Muscle layer of colon (tissue), 2 donors: ENCODE measurements around the gene TGFA.

ENCODE experiments used
- H3K27ac ChIP-seq: one replicate; pipeline ENCODE4 v1.7.0; 2013; ENCODE audit warnings: low read depth, mild to moderate bottlenecking, low read length, moderate library complexity
- H3K27me3 ChIP-seq, 2 donors: one replicate each; pipeline ENCODE4 v1.7.0; 2013; ENCODE audit warnings: low read length in 2 of 2, mild to moderate bottlenecking in 2 of 2; ENCODE audit not compliant: insufficient read depth in 2 of 2, control insufficient read depth in 1 of 2
- H3K36me3 ChIP-seq: one replicate; pipeline ENCODE4 v1.7.0; 2013; ENCODE audit warnings: mild to moderate bottlenecking, low read length; ENCODE audit not compliant: insufficient read depth
- H3K4me1 ChIP-seq: one replicate; pipeline ENCODE4 v1.7.0; 2013; ENCODE audit warnings: mild to moderate bottlenecking, low read length; ENCODE audit not compliant: insufficient read depth
- H3K4me3 ChIP-seq, 2 donors: one replicate each; pipeline ENCODE4 v1.7.0; 2013; ENCODE audit warnings: low read length in 2 of 2, low read depth in 1 of 2, mild to moderate bottlenecking in 1 of 2, moderate library complexity in 1 of 2
- H3K9ac ChIP-seq: one replicate; pipeline ENCODE4 v1.7.0; 2013; ENCODE audit warnings: low read length
- H3K9me3 ChIP-seq: one replicate; pipeline ENCODE4 v1.7.0; 2013; ENCODE audit warnings: mild to moderate bottlenecking, low read length
- donor health status: abdominal sarcoma.
- donor health status: Adenocarcinoma of cecum.

TGFA gene

DNA sequence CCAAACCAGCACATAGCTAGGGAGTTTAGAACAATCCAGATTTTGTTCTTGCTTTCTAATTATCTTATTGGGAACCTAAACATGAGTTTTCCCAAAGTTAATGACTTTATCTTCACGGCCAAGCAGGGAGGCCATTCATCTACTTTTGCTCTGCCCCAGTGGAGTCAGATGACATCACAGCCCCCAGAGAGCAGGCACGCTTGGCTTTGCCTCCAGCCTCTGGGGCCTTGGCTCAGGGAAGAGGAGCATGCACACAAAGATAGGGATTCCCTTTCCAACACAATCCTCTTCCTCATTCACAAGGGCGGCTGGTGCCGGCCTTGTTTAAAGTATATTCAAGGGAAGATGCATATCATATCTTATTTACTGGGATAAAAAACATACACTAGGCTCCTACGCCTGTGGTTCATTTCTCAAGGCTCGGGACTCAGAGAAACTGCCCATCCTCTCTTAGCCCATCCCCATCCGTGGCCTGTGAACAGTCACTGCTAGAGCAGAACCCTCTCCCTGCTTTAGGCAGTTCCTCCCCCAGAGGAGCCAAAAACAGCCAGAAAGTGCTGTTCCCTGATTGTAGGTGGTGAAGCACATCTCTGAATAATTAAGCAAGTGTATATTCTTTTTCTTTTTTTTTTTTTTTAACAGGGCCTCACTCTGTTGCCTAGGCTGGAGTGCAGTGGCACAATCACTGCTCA is 21.2 kb downstream of the TGFA start:
- H3K4me1 ChIP-seq: no peaks in the 10 kb centered on the region
- H3K9ac ChIP-seq: no peak overlapping the region
- no peak overlapping the region for H3K27ac ChIP-seq
- H3K9me3 ChIP-seq: no peaks in the 10 kb centered on the region
- no peak overlapping the region for H3K4me3 ChIP-seq
- H3K27me3 ChIP-seq: no peaks in the 10 kb centered on the region
- H3K36me3 ChIP-seq: no peaks in the 10 kb centered on the region

- H3K9ac ChIP-seq: no peak overlapping the region
- H3K27me3 ChIP-seq: no peaks in the 10 kb centered on the region
- H3K4me1 ChIP-seq: no peaks in the 10 kb centered on the region
- no peak overlapping the region for H3K27ac ChIP-seq
- H3K36me3 ChIP-seq: no peaks in the 10 kb centered on the region
- no peaks in the 10 kb centered on the region for H3K9me3 ChIP-seq
- H3K4me3 ChIP-seq: no peak overlapping the region
Observed at GRCh38 chr2:70531419-70532086, 22.1 kb downstream of the TGFA start.

DNA sequence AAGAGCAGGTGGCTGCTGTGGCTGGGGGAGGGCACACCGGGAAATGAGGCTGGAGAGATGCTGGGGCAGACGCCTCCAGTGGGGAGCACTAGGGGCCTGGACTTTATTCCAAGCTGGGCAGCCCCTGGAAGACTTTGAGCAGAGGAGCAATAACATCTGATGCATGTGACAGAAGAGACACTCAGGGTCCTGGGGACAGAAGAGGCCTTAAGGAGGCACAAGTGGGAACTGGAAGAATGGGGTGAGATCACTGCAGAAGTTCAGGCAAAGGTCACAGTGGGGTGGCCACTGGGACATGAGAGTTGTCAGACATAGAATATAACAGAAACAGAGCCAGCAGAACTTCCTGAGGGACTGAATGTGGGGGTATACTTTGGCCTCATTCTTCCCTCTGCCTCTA is 24.0 kb downstream of the TGFA start:
- Histone ChIP-seq H3K36me3 (no peaks in the 10 kb centered on the region), H3K4me3 (no peak overlapping the region), H3K27me3 (no peaks in the 10 kb centered on the region), H3K4me1 (no peaks in the 10 kb centered on the region), H3K27ac (no peak overlapping the region), H3K9ac (no peak overlapping the region), H3K9me3 (no peaks in the 10 kb centered on the region)

GRCh38 chr2:70528929-70529328 is 24.7 kb downstream of the TGFA start:
- H3K27ac ChIP-seq: no peak overlapping the region
- no peaks in the 10 kb centered on the region for H3K9me3 ChIP-seq

GRCh38 chr2:70528276-70528675 is 25.4 kb downstream of the TGFA start:
- Histone ChIP-seq H3K36me3 (no peaks in the 10 kb centered on the region), H3K4me1 (no peaks in the 10 kb centered on the region), H3K9me3 (no peaks in the 10 kb centered on the region), H3K27me3 (no peaks in the 10 kb centered on the region), H3K27ac (no peak overlapping the region), H3K9ac (no peak overlapping the region), H3K4me3 (no peak overlapping the region)

More at GRCh38 chr2:70528929-70529328, 24.7 kb downstream of the TGFA start:
- H3K36me3 ChIP-seq: no peaks in the 10 kb centered on the region
- no peak overlapping the region for H3K9ac ChIP-seq
- H3K4me3 ChIP-seq: no peak overlapping the region
- no peaks in the 10 kb centered on the region for H3K4me1 ChIP-seq
- H3K27me3 ChIP-seq: no peaks in the 10 kb centered on the region

DNA sequence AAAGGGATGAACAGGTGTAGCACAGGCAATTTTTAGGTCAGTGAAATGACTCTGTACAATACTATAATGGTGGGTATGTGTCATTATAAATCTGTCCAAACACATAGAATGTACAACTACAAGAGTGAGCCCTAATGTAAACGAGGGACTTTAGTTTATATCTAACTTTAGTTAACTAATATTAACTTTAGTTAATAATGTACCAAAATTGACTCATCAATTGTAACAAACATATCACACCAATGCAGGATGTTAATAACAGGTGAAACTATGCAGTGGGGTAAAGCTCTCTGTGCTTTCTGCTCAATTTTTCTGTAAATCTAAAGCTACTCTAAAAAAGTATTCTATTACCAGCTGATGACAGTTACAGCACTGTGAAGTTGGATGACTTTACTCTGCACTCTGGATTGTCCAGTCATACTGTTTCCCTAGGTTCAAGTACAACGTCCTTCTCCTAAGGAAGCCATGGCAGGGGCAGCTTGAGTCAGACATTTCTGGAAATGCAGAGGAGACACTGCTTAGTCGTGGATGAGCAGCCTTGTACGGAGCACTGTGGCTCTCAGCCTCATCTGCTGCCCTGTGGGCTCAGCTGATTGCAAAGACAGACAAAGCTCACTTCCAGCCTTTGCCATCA is 26.1 kb downstream of the TGFA start:
- Histone ChIP-seq H3K9me3 (no peaks in the 10 kb centered on the region), H3K27ac (no peak overlapping the region), H3K27me3 (no peaks in the 10 kb centered on the region), H3K36me3 (no peaks in the 10 kb centered on the region), H3K4me3 (no peak overlapping the region), H3K4me1 (no peaks in the 10 kb centered on the region), H3K9ac (no peak overlapping the region)

DNA sequence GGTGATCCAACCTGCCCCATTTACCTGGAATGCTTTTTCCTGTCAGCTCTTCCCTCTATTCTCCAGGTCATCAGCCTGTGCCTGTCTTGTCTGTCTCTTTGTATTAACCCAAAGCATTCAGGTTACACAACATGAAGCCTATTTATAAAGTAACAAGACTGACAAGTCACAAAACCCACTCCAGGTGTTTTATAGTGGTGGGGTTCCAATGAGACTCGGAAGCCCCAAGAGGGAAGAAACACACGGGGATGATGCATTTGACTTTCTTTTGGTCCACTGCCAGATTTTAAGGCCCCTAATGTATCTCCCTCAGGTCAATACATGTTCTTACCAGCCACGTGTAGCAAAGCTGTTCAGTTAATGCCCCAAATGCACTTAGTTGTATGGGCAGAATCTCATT is 27.5 kb downstream of the TGFA start:
- Histone ChIP-seq H3K27me3 (no peaks in the 10 kb centered on the region), H3K4me3 (no peak overlapping the region), H3K27ac (no peak overlapping the region), H3K9me3 (no peaks in the 10 kb centered on the region), H3K36me3 (no peaks in the 10 kb centered on the region), H3K4me1 (no peaks in the 10 kb centered on the region), H3K9ac (no peak overlapping the region)

GRCh38 chr2:70525032-70525431 is 28.6 kb downstream of the TGFA start:
- H3K4me3 ChIP-seq: no peak overlapping the region
- H3K9ac ChIP-seq: no peak overlapping the region
- H3K4me1 ChIP-seq: no peaks in the 10 kb centered on the region
- no peaks in the 10 kb centered on the region for H3K36me3 ChIP-seq
- no peak overlapping the region for H3K27ac ChIP-seq
- H3K9me3 ChIP-seq: no peaks in the 10 kb centered on the region
- H3K27me3 ChIP-seq: no peaks in the 10 kb centered on the region

DNA sequence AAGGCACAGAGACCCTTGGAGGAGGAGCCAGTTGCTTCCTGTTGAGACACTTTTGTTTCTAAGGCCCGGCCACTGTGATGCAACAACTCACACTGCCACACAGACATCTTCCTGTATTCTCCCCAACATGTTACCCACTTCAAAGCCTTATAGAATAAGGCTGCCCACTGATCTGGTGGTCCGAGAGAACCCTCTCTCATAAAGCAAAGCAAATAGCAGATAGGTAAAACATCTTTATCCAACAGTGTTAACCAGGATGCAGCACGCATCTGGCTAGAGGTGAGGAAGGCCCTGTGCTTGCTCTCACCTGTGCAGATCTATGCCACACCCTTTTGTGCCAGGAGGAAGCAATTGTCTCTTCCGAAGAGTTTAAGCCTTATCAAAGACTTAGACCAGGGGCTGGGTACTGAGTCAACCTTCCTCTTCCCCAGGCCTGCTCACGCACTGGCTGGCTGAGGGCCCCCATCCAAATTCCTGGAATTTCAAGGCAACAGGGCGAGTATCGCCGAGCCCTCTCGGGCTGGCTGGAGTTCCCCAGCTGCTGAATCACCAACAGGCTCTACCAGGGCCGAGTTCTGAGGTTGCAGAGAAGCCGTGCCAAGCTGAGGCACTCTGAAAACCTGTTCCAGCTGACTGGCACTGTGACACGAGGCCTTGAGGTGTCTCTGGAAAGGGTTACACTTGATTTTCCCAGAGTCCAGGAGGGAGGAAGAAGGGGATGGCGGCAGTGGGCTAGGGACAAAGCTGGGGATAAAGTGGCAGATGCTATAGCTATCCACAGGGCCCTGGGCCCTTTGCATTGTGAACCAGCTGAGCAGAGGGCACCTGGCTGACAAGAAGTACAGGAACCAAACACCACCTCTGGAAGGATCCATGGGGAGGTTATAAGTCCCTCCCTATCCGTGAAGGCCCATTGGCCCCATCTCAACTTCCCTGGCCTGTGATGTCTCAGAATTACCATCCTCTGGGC is 29.3 kb downstream of the TGFA start:
- H3K4me1 ChIP-seq: no peaks in the 10 kb centered on the region
- no peaks in the 10 kb centered on the region for H3K36me3 ChIP-seq
- no peak overlapping the region for H3K4me3 ChIP-seq
- no peaks in the 10 kb centered on the region for H3K27me3 ChIP-seq
- no peaks in the 10 kb centered on the region for H3K9me3 ChIP-seq
- no peak overlapping the region for H3K9ac ChIP-seq
- H3K27ac ChIP-seq: no peak overlapping the region

DNA sequence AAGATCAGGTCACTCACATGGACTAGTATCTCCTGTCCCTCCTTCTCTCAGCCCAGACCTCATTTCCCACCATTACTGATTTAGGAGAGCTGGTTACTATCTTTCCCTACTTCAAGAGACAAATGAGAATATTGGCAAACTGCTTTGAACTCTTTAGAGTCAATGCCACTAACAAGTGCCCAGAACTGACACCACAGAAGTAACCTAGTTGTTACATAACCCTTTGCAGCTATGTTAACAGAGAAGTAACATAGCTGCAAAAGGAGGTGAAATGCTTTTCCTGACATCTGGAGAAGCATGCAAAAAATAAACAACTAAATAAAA is 30.0 kb downstream of the TGFA start:
- Histone ChIP-seq H3K27me3 (no peaks in the 10 kb centered on the region), H3K9me3 (no peaks in the 10 kb centered on the region), H3K4me3 (no peak overlapping the region), H3K36me3 (no peaks in the 10 kb centered on the region), H3K4me1 (no peaks in the 10 kb centered on the region), H3K27ac (no peak overlapping the region), H3K9ac (no peak overlapping the region)

DNA sequence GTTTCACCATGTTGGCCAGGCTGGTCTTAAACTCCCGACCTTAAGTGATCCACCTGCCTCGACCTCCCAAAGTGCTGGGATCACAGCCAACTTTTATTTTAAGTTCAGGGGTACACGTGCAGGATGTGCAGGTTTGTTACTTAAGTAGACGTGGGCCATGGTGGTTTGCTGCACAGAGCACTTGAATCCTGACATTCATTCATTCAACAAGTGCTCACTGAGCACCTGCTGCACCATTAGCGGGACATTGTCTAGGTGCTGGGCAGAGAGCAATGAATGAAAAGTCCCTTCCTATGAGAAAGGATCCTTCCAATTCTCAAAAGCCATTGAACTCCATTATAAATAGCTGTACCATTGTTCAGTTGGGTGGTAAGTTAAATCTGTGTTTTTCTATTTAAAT is 31.0 kb downstream of the TGFA start:
- no peaks in the 10 kb centered on the region for H3K36me3 ChIP-seq
- H3K9ac ChIP-seq: no peak overlapping the region
- no peak overlapping the region for H3K27ac ChIP-seq
- H3K4me3 ChIP-seq: no peak overlapping the region
- H3K4me1 ChIP-seq: no peaks in the 10 kb centered on the region
- no peaks in the 10 kb centered on the region for H3K9me3 ChIP-seq
- no peaks in the 10 kb centered on the region for H3K27me3 ChIP-seq
